A673 (cell line): ENCODE data around the gene LRR1. TPM values are rescaled to one million over a fixed set of nuclear protein-coding genes. Genes with fewer than 3 reads are reported as not detected.
"Not testable (repeated sequence)": the region's sequence is repeated elsewhere in the genome, so short reads cannot be mapped to it uniquely, and the experiment has no call there.

Experiments used
- BruUV-seq: library from RNA; stranded (reverse); fragments of 400-500 nt; replicated peaks from 2 replicates; lab custom pipeline; 2021; lab: Mats Ljungman, UMichigan
- CTCF ChIA-PET: fragments of 300-600 bp; sonication (Branson Sonifier 250); formaldehyde crosslinking; loops from one replicate; lab custom pipeline; 2022; ENCODE audit warnings: antibody characterized with exemption; lab: Charles Lee
- POLR2A ChIA-PET: fragments of 300-600 bp; sonication (Branson Sonifier 250); formaldehyde crosslinking; loops from one replicate; lab custom pipeline; 2022; ENCODE audit warnings: antibody characterized with exemption; ENCODE audit not compliant: low non-redundant PET; lab: Charles Lee
- DNase-seq: peaks from one replicate; pipeline ENCODE4 v3.0.0-alpha.2; 2015; ENCODE audit warnings: low spot score
- H3K27ac ChIP-seq: fragments of 200-600 bp; sonication (generic); 2 replicates; pipeline ENCODE4 v1.5.1; 2016; ENCODE audit warnings: mixed run types, low read depth, mild to moderate bottlenecking, mixed read lengths, antibody characterized with exemption, low read length; ENCODE audit not compliant: poor library complexity, severe bottlenecking
- H3K27me3 ChIP-seq: fragments of 200-600 bp; sonication (generic); replicated peaks from 2 replicates; pipeline ENCODE4 v1.6.1; 2017; ENCODE audit warnings: mixed run types, low read depth, mild to moderate bottlenecking, mixed read lengths, antibody characterized with exemption, low read length; ENCODE audit not compliant: insufficient read depth, poor library complexity
- H3K36me3 ChIP-seq: fragments of 200-600 bp; sonication (generic); 2 replicates; pipeline ENCODE4 v1.6.1; 2016; ENCODE audit warnings: mixed run types, mild to moderate bottlenecking, mixed read lengths, antibody characterized with exemption, low read length; ENCODE audit not compliant: insufficient read depth, poor library complexity, severe bottlenecking
- H3K4me1 ChIP-seq: fragments of 200-600 bp; sonication (generic); 2 replicates; pipeline ENCODE4 v1.6.1; 2017; ENCODE audit warnings: mixed run types, mild to moderate bottlenecking, mixed read lengths, antibody characterized with exemption, low read length; ENCODE audit not compliant: insufficient read depth, poor library complexity, severe bottlenecking
- H3K4me3 ChIP-seq: fragments of 200-600 bp; sonication (generic); 2 replicates; pipeline ENCODE4 v1.5.1; 2016; ENCODE audit warnings: low read depth, mixed run types, mild to moderate bottlenecking, mixed read lengths, low read length; ENCODE audit not compliant: poor library complexity, severe bottlenecking
- H3K9me3 ChIP-seq: fragments of 200-600 bp; sonication (generic); 2 replicates; pipeline ENCODE4 v1.6.1; 2016; ENCODE audit warnings: mixed run types, low read depth, mild to moderate bottlenecking, mixed read lengths, antibody characterized with exemption, low read length; ENCODE audit not compliant: poor library complexity, severe bottlenecking
- EZH2 ChIP-seq: fragments of 200-600 bp; sonication (generic); IDR thresholded peaks from 2 replicates; pipeline ENCODE4 v1.6.1; 2017; ENCODE audit warnings: borderline replicate concordance, low read depth, mild to moderate bottlenecking, mixed read lengths, antibody characterized with exemption, low read length; ENCODE audit not compliant: poor library complexity, severe bottlenecking
- intact Hi-C: fragments of 100-400 bp; cut with micrococcal nuclease; formaldehyde crosslinking; loops from one replicate; pipeline ENCODE4 v1.10.0; 2022; ENCODE audit not compliant: unreplicated experiment
- total RNA-seq: library from RNA; stranded (reverse); gene quantifications from 2 replicates; pipeline ENCODE4 v1.2.3, GENCODE V29; 2021
- TF ChIP-seq, protein P1 (sequence below): fragments of 300-800, 200-600 bp; sonication (generic); conservative IDR thresholded peaks from 2 replicates; pipeline ENCODE4 v1.5.1; 2017; ENCODE audit warnings: low read depth, mild to moderate bottlenecking, antibody characterized with exemption, low read length, moderate library complexity, mixed read lengths

Gene LRR1
- total RNA-seq, 1 experiment from 2014 or later: 49.2 TPM

GRCh38 chr14:49583629-49584028 is 15.1 kb upstream of the LRR1 start:
- peak overlapping the region; percentile 76 for H3K4me3 ChIP-seq

GRCh38 chr14:49584058-49584457 is 14.7 kb upstream of the LRR1 start:
- POLR2A ChIA-PET: interaction anchor here (0.6 kb wide), 1 partner anchor 1379 kb away, joined by 3 read pairs; no protein-coding TSS in a partner anchor
- H3K27me3 ChIP-seq: no peaks in the 10 kb centered on the region
- no peak for DNase-seq
- TF ChIP-seq, protein P1, sequence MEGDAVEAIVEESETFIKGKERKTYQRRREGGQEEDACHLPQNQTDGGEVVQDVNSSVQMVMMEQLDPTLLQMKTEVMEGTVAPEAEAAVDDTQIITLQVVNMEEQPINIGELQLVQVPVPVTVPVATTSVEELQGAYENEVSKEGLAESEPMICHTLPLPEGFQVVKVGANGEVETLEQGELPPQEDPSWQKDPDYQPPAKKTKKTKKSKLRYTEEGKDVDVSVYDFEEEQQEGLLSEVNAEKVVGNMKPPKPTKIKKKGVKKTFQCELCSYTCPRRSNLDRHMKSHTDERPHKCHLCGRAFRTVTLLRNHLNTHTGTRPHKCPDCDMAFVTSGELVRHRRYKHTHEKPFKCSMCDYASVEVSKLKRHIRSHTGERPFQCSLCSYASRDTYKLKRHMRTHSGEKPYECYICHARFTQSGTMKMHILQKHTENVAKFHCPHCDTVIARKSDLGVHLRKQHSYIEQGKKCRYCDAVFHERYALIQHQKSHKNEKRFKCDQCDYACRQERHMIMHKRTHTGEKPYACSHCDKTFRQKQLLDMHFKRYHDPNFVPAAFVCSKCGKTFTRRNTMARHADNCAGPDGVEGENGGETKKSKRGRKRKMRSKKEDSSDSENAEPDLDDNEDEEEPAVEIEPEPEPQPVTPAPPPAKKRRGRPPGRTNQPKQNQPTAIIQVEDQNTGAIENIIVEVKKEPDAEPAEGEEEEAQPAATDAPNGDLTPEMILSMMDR: no peak
- no peak for TF ChIP-seq EZH2
- intact Hi-C loops: no loop called here
- CTCF ChIA-PET: no interaction called here
- no peaks in the 10 kb centered on the region for H3K9me3 ChIP-seq
- peak overlapping the region; percentile 87 for H3K27ac ChIP-seq
- peak overlapping the region; percentile 76 for H3K4me3 ChIP-seq
- H3K4me1 ChIP-seq: peaks cover 21% of the 10 kb centered on the region
- BruUV-seq: no TSS peak
- peaks cover 33% of the 10 kb centered on the region for H3K36me3 ChIP-seq

More at GRCh38 chr14:49583629-49584028, 15.1 kb upstream of the LRR1 start:
- peaks cover 21% of the 10 kb centered on the region for H3K4me1 ChIP-seq
- peaks cover 33% of the 10 kb centered on the region for H3K36me3 ChIP-seq
- POLR2A ChIA-PET: interaction anchor here (0.6 kb wide), 1 partner anchor 56 kb away, joined by 3 read pairs; no protein-coding TSS in a partner anchor
- DNase-seq: no peak
- H3K27ac ChIP-seq: peak overlapping the region; percentile 87
- CTCF ChIA-PET: no interaction called here
- no peaks in the 10 kb centered on the region for H3K9me3 ChIP-seq
- TF ChIP-seq, protein P1: no peak
- TF ChIP-seq EZH2: no peak
- BruUV-seq: no TSS peak
- H3K27me3 ChIP-seq: no peaks in the 10 kb centered on the region
- intact Hi-C loops: no loop called here

DNA sequence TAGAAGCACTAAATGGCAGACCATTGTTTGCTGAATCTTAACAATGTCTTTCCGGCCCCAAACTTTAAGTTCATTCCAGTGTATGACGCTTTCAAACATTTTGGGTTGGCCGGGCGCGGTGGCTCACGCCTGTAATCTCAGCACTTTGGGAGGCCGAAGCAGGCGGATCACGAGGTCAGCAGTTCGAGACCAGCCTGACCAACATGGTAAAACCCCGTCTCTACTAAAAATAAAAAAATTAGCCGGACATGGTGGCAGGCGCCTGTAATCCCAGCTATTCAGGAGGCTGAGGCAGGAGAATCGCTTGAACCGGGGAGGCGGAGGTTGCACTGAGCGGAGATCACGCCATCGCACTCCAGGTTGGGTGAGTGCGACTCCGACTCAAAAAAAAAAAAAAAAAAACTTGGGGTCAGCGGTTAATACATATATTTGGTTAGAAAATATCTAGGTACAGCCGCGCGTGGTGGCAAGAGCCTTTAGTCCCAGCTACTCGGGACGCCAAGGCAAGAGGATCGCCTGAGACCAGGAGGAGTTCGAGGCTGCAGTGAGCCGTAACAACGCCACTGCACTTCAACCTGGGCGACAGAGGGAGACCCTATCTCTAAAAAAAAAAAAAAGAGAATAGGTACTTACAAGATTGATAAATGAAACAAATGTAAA is 13.6 kb upstream of the LRR1 start:
- intact Hi-C loops, CTCF ChIA-PET, BruUV-seq, H3K27me3 ChIP-seq, H3K9me3 ChIP-seq: not testable (repeated sequence)
- peak; percentile 36 for DNase-seq
- Histone ChIP-seq H3K27ac (peak overlapping the region; percentile 87), H3K4me3 (peak overlapping the region; percentile 76), H3K36me3 (peaks cover 33% of the 10 kb centered on the region), H3K4me1 (peaks cover 21% of the 10 kb centered on the region)
- POLR2A ChIA-PET: interaction anchor here (0.6 kb wide), 1 partner anchor 1159 kb away, joined by 4 read pairs; no protein-coding TSS in a partner anchor
